GM21447 (cell line): Measurements from ENCODE around the gene PLSCR3.

Experiments used
- ATAC-seq: cut with Tn5 transposase; IDR thresholded peaks from one replicate; pipeline ENCODE4 v1.9.1; 2021; ENCODE audit not compliant: unreplicated experiment

The PLSCR3 gene

DNA sequence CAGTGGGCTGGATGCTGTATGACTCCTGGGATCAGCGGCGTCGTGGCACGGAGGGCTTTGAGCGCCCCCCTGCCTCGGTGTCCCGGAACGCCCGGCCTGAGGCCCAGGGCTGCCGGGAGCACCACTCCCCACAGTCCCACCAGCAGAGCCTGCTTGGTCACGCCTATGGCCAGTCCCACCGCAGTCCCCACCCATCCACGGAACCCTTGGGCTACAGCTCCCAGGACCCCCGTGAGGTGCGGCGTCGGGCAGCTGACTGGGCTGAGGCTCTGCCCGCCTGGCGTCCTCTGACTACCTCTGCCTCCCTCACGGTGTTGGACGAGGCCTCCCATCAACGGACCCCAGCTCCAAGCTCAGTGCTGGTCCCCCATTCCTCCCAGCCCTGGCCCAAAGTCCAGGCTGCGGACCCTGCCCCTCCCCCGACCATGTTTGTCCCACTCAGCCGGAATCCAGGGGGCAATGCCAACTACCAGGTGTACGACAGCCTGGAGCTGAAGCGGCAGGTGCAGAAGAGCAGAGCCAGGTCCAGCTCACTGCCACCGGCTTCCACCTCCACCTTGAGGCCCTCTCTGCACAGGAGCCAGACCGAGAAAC, 32.7 kb upstream of the PLSCR3 start:
- no peak for ATAC-seq

DNA sequence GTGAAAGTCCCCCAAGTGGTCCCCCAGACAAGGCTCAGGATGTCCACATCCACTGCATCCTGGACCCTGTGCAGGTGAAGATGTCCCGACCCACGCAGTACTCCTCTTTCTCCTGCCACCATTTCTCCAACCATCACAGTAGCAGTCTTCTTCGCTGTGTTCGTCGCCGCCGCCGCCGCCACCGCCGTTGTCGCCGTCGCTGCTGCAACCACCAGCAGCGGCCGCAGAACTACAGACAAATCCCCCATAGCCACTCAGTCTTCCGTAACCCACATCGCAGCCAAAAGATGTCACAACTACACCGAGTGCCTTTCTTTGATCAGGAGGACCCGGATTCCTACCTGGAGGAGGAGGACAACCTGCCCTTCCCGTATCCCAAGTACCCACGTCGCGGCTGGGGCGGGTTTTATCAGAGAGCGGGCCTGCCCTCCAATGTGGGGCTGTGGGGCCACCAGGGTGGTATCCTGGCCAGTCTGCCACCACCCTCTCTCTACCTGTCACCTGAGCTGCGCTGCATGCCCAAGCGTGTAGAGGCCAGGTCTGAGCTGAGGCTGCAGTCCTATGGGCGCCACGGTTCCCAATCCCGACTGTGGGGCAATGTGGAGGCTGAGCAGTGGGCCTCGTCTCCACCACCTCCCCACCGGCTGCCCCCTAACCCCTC, 32.0 kb upstream of the PLSCR3 start:
- no peak for ATAC-seq

DNA sequence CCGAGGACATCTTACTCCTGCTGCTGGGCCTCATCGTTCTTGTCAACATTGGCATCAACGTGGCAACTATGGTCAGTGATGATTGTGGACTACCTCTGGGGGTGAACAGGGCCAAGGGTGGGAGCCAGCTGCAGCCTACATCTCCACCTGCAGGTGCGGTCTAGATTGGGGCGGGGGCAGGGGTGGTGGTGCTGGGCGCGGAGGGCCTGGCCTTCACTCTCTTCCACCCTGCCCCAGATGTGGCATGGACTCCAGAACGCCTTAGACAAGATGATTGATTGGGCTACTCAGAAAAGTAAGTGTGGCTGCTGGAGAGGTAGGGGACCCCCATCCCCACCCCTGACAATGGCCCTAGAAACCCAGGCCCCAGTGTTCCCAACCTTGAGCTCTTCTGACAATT, 31.4 kb upstream of the PLSCR3 start:
- ATAC-seq = no peak

DNA sequence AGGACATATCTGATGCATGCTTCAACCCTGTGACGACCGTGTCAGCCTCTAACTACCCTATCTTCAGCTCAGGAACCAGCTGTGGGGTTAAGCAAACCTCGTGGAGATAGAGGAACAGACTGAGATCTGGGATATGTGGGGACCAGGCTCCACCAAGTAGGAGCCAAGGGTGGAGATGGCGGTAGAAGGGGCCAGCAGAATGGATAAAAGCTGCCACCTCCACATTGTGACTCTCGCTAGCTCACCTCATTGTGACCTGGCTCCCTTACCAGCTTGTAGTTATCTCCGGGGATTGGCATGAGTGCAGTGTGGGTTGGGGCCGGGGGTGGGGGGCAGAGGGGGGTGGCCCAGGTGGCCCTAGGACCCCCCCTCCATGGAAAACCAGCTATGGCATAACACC, 31.0 kb upstream of the PLSCR3 start, which contains the start of gene SPEM2:
TSS of gene SPEM2 (plus strand) at position 301 of the 400 bp plus-strand sequence. CDS start at position 374, 73 bp downstream.
- no peak for ATAC-seq

DNA sequence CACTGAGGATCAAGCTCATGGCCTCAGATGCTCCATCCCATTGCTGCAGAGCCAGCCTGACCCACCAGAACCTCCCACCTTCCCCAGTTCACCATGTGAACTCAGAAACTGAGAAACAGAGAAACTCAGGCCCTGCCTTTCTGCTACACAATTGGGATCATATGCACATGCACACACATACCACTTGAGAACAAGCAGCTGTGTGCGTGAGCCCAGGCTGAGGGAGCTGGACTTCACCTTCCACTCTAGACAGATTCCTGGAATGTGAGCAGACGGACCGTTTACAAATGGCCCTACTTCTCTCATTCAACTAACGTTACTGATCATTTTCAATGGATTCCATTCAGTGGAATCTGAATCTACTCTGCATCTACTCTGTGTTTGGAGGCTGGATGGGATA, 29.4 kb upstream of the PLSCR3 start:
- ATAC-seq = no peak

DNA sequence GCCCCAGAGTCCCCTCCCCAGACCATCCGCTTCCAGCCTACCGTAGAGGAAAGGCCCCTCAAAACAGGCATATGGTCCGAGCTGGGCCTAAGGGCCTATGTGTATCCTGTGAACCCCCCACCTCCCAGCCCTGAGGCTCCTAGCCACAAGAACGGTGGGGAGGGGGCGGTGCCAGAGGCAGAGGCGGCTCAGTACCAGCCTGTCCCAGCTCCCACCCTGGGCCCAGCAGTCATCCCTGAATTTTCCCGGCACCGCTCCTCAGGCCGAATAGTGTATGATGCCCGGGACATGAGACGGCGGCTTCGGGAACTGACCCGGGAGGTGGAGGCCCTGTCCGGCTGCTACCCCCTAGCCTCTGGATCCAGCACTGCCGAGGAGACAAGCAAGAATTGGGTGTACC, 26.9 kb upstream of the PLSCR3 start:
- ATAC-seq = no peak

DNA sequence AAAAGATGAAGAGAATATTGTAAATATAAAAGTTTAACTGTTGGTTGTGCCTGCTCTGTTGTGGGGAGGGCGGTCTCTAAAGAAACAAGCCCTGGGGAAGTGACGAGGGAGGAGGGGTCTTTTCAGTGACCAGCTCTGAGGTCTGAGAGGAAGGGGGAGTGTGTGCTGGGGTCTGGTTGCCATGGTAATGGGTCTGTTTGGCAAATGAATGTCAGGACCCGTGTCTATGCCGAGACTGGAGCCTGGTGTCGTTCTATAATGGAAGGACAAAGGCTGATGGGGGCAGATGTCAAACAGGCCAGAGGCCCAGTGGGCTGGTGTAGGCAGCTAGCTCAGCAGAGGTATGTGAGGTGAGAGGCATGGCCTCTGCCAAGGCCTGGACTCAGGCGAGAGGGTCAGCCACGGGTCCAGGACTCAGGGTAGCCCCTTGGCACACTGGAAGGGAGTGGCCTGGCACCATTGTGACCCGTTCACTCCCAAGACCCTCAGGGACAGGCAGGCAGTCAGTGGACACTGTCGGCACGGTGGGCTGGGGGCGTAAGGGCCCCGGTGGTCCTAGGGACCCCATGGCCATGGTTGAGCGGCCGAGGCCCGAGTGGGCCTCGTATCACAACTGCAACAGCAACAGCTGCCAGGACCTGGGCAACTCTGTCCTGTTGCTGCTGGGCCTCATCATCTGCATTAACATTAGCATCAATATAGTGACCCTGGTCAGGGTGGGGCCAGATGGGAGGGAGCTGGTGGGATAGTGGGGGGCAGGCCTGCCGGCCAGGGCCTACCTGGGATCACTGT, 25.7 kb upstream of the PLSCR3 start, which contains the start of gene SPEM1:
TSS of gene SPEM1 (plus strand) at position 506 of the 792 bp plus-strand sequence. CDS start at position 567, 61 bp downstream.
- ATAC-seq = no peak

DNA sequence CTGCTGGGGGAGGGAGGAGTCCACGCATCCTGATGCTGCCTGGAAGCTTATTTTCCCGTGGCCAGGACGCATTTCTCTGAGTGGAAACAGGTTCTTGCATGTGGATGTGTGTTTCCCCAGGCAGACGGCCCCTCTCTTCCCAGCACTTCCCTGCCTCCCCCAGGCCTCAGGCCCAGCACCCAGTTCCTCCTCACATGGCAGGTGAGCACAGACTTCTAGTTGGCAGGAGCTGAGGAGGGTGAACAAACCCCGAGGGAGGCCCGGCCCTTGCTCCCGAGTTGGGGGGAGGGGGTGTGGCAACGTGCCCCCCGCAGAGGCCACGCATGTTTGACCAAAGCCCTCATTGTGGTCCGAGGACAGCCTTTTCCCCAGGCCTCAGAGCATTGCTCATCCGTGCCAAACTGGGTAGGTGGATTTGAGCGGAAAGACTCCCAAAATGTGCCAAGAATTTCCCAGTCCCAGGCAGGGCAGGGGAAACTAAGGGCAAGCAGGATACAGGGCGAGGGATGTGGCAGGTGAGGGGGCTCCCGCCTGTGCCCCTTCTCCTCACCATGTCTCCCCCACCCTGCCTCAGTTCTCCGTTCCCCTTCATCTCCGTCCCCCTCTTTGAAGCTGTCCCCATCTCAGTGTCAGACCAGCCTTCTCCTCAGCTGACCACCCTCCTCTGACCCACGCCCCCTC, 24.3 kb upstream of the PLSCR3 start:
- no peak for ATAC-seq

DNA sequence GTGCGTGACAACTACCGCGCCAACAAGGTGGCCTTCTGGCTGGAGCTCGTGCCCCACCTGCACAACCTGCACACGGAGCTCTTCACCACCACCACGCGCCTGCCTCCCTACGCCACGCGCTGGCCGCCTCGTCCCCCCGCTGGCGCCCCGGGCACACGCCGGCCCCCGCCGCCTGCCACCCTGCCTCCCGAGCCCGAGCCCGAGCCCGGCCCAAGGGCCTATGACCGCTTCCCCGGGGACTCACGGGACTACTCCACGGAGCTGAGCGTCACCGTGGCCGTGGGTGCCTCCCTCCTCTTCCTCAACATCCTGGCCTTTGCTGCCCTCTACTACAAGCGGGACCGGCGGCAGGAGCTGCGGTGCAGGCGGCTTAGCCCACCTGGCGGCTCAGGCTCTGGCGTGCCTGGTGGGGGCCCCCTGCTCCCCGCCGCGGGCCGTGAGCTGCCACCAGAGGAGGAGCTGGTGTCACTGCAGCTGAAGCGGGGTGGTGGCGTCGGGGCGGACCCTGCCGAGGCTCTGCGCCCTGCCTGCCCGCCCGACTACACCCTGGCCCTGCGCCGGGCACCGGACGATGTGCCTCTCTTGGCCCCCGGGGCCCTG, 22.8 kb upstream of the PLSCR3 start:
- no peak for ATAC-seq

DNA sequence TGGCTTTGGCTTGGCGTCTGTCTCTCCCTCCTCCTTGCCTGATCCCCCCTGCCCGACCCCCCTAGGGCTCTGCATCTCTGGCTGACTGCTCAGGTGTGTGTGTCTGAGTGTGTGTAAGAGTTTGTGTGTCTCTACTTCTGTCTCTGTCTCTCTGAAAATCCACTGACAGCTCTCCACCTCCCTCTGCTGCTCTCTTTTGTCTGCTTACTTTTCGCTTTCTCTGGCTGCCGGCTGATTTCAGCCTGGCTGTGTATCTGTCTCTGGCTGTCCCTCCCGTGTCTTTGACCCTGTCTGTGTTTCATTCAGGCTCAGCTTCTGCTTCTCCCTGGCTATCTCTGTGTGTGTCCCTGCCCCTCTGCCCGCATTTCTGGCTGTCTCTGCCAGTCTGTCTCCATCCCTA, 22.0 kb upstream of the PLSCR3 start:
- ATAC-seq = no peak

DNA sequence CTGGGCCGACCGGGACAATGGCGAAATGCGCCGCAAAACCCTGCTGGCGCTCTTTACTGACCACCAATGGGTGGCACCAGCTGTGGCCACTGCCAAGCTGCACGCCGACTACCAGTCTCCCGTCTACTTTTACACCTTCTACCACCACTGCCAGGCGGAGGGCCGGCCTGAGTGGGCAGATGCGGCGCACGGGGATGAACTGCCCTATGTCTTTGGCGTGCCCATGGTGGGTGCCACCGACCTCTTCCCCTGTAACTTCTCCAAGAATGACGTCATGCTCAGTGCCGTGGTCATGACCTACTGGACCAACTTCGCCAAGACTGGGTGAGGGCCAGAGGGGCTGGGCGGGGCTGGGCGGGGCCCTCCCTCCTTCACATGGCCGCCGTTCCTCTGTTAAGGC, 21.5 kb upstream of the PLSCR3 start:
- no peak for ATAC-seq

DNA sequence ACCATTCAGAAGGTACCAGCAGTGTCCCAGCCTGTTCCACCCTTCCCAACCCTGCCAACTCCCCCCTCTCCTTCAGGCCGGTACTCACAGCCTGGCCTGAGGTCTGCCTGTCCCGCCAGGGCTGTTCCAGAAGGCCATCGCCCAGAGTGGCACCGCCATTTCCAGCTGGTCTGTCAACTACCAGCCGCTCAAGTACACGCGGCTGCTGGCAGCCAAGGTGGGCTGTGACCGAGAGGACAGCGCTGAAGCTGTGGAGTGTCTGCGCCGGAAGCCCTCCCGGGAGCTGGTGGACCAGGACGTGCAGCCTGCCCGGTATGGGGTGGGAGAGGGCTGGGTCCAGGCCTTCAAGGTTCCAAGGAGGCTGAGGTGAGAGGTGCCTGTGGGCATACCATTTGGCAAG, 20.5 kb upstream of the PLSCR3 start:
- no peak for ATAC-seq

DNA sequence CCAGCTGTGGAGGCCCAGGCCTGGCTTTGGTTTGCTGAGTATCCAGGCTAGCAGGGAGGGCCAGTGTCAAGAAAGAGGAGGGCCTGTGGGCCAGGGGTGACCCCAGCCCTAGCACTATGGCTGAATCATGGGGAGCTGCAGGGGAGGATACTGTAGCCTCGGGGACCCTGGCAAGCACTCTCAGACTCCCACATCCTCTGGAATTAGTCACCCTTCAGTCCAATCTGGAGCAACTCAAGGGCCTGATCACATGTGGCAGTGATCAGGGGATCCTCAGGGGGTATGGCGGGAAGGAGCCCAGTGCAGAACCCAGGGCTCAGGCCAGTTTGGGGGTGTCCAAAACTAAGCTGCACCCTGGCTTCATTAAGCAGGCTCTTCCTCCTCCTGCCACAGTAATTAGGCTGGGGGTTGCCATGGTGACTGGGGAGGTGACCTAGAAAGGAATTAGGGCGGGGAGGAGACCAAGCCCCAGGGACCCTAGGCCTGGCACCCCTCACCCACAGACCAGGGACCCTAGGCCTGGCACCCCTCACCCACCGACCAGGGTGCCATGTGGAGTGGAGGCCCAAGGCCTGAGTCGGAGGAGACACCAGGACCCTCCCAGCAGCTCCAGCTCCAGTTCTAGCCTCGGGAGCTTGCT, 19.1 kb upstream of the PLSCR3 start:
- no peak for ATAC-seq

DNA sequence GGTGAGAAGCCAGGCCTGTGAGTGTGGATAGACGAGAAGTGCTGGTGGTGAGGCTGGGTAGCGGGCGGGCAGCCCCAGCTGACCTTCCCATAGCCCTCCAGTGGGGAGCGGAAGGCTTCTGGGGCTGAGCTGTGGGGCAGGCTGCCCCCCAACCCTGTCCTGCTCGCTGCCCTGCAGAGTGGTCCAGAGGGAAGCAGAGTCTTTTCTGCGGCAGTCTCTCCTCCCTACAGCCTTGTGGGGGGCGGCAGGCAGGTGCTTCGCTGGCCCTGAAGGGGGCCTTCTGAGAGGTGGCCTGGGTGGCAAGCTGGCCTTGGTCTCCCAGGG, 17.1 kb upstream of the PLSCR3 start:
- no peak for ATAC-seq

DNA sequence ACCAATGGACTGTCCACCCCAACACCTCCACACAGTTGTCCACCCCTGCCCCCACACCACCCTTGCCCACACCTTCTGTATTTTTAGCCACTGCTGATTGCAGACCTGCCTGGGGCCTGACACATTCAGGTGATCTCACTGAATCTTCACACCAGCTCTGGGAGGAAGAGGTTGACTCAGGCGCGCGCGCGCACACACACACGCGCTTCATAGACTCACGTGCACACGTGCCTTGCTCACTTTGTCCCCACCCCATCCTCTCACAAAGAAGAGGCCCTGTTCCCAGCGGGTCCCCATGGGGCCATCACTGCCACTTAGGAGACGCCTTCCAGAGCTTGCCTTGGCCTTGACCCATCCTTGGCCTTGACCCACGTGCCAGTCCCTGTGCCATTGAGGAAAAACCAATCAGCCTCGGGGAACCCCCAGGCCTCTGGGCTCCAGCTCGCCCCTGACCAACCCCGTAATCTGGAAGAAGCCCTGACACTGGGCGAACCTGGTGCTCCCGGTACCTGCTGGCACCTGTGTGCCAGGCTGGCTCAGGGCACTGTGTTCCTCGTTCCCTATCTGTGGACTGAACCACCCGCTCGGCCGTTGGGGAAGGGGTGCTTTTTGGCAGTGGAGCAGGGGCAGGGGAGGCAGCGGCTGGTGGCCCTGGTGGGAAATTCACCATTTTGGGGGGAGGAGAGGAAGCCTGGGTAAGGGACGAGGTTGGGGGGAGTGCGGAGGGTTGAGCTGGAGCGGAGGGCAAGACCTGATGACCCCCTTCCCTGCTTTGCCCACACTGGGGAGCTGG, 16.5 kb upstream of the PLSCR3 start:
- ATAC-seq = no peak

DNA sequence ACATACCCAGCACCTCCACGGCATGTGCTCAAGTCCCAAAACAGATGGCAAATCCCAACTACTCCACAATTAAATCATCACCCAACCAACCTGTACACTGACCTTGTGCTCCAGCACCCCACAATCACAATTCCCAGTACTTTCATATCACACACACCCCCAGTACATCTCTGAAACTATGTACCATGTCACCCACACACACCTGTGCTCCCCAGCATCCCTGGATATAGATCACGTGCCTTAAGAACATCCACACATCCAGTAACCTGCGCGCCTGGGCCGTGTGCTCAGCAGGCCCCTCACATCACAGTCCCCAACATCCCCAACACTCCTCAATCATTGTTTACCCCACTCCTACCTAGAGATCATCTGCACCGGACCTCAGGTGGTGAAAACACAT, 15.4 kb upstream of the PLSCR3 start:
- no peak for ATAC-seq

DNA sequence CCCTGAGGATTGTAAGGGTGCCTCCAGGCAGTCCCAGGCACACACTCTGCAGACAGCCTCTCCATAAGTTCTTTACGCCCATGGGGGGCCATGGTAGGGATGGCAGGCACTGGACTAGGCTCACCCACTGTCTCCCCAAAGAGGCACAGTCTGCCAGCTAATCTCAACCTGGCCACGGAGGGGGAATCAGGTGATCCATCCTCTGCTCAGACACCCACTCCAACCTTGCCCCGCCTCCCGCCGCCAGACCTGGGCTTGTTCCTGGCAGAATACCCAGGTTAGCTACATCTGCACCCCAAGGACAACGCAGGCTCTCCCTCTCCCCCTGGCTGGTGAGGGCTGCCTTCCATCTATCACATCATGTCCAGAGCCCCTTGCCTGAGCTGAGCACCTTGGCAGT, 14.5 kb upstream of the PLSCR3 start:
- no peak for ATAC-seq

DNA sequence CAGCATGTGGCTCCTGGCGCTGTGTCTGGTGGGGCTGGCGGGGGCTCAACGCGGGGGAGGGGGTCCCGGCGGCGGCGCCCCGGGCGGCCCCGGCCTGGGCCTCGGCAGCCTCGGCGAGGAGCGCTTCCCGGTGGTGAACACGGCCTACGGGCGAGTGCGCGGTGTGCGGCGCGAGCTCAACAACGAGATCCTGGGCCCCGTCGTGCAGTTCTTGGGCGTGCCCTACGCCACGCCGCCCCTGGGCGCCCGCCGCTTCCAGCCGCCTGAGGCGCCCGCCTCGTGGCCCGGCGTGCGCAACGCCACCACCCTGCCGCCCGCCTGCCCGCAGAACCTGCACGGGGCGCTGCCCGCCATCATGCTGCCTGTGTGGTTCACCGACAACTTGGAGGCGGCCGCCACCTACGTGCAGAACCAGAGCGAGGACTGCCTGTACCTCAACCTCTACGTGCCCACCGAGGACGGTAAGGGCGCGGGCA, 14.0 kb upstream of the PLSCR3 start:
- no peak for ATAC-seq

DNA sequence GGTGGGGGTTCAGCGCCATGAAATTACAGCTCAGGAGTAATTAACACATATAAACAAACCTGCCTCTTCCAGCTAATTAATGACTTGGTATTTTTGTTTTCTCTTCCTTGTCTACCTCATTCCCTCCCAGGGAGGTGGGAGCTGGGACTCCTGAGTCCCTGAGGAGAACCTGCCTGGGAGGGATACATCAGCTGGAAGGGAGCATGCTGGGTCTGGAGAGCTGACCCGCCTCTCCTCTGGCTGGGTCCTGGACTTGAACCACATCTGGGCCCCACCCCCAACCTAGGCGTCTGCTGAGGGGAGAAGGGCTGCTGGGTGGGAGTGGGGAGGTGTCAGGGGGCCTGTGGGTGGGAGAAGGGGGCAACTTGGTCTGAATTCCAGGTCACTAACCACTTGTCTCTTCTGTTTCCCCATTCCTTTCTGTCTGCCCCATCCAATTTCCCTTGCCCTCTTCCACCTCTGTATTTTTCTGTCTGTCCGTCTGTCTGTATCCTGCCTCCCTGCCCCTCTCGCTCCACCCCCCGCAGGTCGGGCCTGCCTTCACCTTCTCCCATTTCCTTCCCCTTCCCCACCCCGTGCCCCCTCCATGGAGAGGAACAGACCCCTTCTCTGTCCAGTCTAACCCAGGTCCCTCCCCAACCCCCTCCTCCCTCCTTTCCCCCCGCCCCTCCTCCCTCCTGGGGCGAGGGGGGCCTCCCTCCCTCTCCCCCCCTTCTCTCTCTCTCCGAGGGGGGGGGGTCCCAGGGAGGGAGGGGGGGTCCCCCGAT, 13.3 kb upstream of the PLSCR3 start, which contains the start of gene NLGN2:
TSS of gene NLGN2 (plus strand) at position 361 of the 767 bp plus-strand sequence. CDS start 411 bp downstream, outside the sequence.
- ATAC-seq = no peak
